Hepatocyte (in vitro differentiated cells): ENCODE measurements around the gene SPDYE16.
"Not testable (repeated sequence)": the region's sequence is repeated elsewhere in the genome, so short reads cannot be mapped to it uniquely, and the experiment has no call there.

Experiments used
- CTCF ChIP-seq: fragments of 200-600 bp; sonication (generic); IDR thresholded peaks from 2 replicates; pipeline ENCODE4 v1.5.1; 2016; ENCODE audit warnings: antibody characterized with exemption, mild to moderate bottlenecking; ENCODE audit not compliant: poor library complexity
- EZH2 ChIP-seq: fragments of 200-600 bp; sonication (generic); IDR thresholded peaks from 2 replicates; pipeline ENCODE4 v1.6.1; 2016; ENCODE audit warnings: antibody characterized with exemption, mild to moderate bottlenecking, borderline replicate concordance
- EZH2phosphoT487 ChIP-seq: fragments of 200-600 bp; sonication (generic); IDR thresholded peaks from one replicate; pipeline ENCODE4 v1.6.1; 2018; ENCODE audit warnings: antibody characterized with exemption, mild to moderate bottlenecking, low read depth, moderate library complexity; ENCODE audit not compliant: unreplicated experiment, severe bottlenecking

GRCh38 chr7:76567311-76567710, 24.2 kb upstream of the SPDYE16 start:
- TF ChIP-seq CTCF, EZH2phosphoT487, EZH2: not testable (repeated sequence)
